RWPE1 (cell line): ENCODE measurements around the gene OAF.

Source experiments
- CTCF ChIA-PET: fragments of 350-600 bp; sonication (Branson Sonifier 250); formaldehyde crosslinking; extraction: SDS; loops from one replicate; lab custom pipeline; 2021; lab: Yijun Ruan, JAX
- POLR2A ChIA-PET: fragments of 400-600 bp; formaldehyde crosslinking; extraction: SDS; loops from one replicate; lab custom pipeline; 2020; ENCODE audit warnings: antibody characterized with exemption; ENCODE audit not compliant: low non-redundant PET; lab: Yijun Ruan, JAX
- DNase-seq: peaks from one replicate; pipeline ENCODE4 v3.0.0; 2012; ENCODE audit warnings: low spot score
- H3K27ac ChIP-seq: fragments of 450-650 bp; 2 replicates; pipeline ENCODE4 v1.5.1; 2017
- CTCF ChIP-seq: fragments of 450-650 bp; conservative IDR thresholded peaks from 2 replicates; pipeline ENCODE4 v1.5.1; 2017; ENCODE audit warnings: low read depth, mild to moderate bottlenecking

The OAF gene

GRCh38 chr11:120259241-120259640 lies 48.4 kb downstream of the OAF start:
- ChIA-PET POLR2A (no interaction called here), CTCF (interaction anchor here (0.6 kb wide), 1 partner anchor 330 kb away, joined by 3 read pairs; no protein-coding TSS in a partner anchor)
- no peak for DNase-seq
- H3K27ac ChIP-seq, result no peak overlapping the region
- no peak for TF ChIP-seq CTCF

- no peak for TF ChIP-seq CTCF
- H3K27ac ChIP-seq, result no peak overlapping the region
- ChIA-PET POLR2A (no interaction called here), CTCF (interaction anchor here (1.3 kb wide), 1 partner anchor 12 kb away, joined by 3 read pairs; no protein-coding TSS in a partner anchor)
- DNase-seq, result no peak
These were observed 49.2 kb downstream of the OAF start for GRCh38 chr11:120259988-120260565.

GRCh38 chr11:120260616-120261015 lies 49.8 kb downstream of the OAF start:
- CTCF ChIA-PET, result interaction anchor here (1.3 kb wide), 1 partner anchor 12 kb away, joined by 3 read pairs; no protein-coding TSS in a partner anchor
- POLR2A ChIA-PET, result no interaction called here
- TF ChIP-seq CTCF, result no peak
- DNase-seq, result no peak
- H3K27ac ChIP-seq, result no peak overlapping the region

GRCh38 chr11:120261321-120261720 lies 50.5 kb downstream of the OAF start:
- H3K27ac ChIP-seq, result no peak overlapping the region
- ChIA-PET POLR2A (no interaction called here), CTCF (interaction anchor here (1.3 kb wide), 1 partner anchor 13 kb away, joined by 3 read pairs; no protein-coding TSS in a partner anchor)
- no peak for TF ChIP-seq CTCF
- DNase-seq, result no peak

- no peak for TF ChIP-seq CTCF
- ChIA-PET POLR2A (no interaction called here), CTCF (interaction anchor here (0.6 to 0.7 kb wide), 2 partner anchors 22 to 27 kb away, joined by 3 read pairs; no protein-coding TSS in a partner anchor)
- no peak for DNase-seq
- no peak overlapping the region for H3K27ac ChIP-seq
These were observed 51.1 kb downstream of the OAF start for GRCh38 chr11:120261931-120262330.

- ChIA-PET POLR2A (no interaction called here), CTCF (no interaction called here)
- no peak for TF ChIP-seq CTCF
- no peak for DNase-seq
- no peak overlapping the region for H3K27ac ChIP-seq
These were observed 56.5 kb downstream of the OAF start for GRCh38 chr11:120267319-120267718.
